Karpas-422 (cell line): ENCODE results near the gene HAO1. TPM values are rescaled to one million over a fixed set of nuclear protein-coding genes. Genes with fewer than 3 reads are reported as not detected.

Experiments used
- DNase-seq: peaks from one replicate; pipeline ENCODE4 v3.0.0-alpha.2; 2015
- H2AFZ ChIP-seq: fragments of 200-600 bp; sonication (generic); 2 replicates; pipeline ENCODE4 v1.6.1; 2014; ENCODE audit warnings: antibody characterized with exemption, low read length, mixed read lengths
- H3K27ac ChIP-seq: fragments of 200-600 bp; sonication (generic); 2 replicates; pipeline ENCODE4 v1.5.1; 2014; ENCODE audit warnings: mild to moderate bottlenecking, low read length, moderate library complexity
- H3K27me3 ChIP-seq: fragments of 200-600 bp; sonication (generic); 2 replicates; pipeline ENCODE4 v1.6.1; 2014; ENCODE audit warnings: low read length, mixed read lengths
- H3K36me3 ChIP-seq: fragments of 200-600 bp; sonication (generic); 2 replicates; pipeline ENCODE4 v1.6.1; 2014; ENCODE audit warnings: low read length, mixed read lengths; ENCODE audit not compliant: insufficient read depth
- H3K4me1 ChIP-seq: fragments of 200-600 bp; sonication (generic); 2 replicates; pipeline ENCODE4 v1.6.1; 2014; ENCODE audit warnings: mild to moderate bottlenecking, low read length, mixed read lengths
- H3K4me2 ChIP-seq: fragments of 200-600 bp; sonication (generic); 2 replicates; pipeline ENCODE4 v1.6.1; 2014; ENCODE audit warnings: low read length, low read depth, mild to moderate bottlenecking; ENCODE audit not compliant: poor library complexity, severe bottlenecking
- H3K4me3 ChIP-seq: fragments of 200-600 bp; sonication (generic); 2 replicates; pipeline ENCODE4 v1.5.1; 2014; ENCODE audit warnings: mild to moderate bottlenecking, antibody characterized with exemption, low read length, mixed read lengths
- H3K79me2 ChIP-seq: fragments of 200-600 bp; sonication (generic); 2 replicates; pipeline ENCODE4 v1.6.1; 2014; ENCODE audit warnings: mild to moderate bottlenecking, low read length, mixed read lengths
- H3K9ac ChIP-seq: fragments of 200-600 bp; sonication (generic); 2 replicates; pipeline ENCODE4 v1.6.0; 2014; ENCODE audit warnings: low read length
- H3K9me2 ChIP-seq: fragments of 200-600 bp; sonication (generic), shearing (Covaris generic); replicated peaks from 2 replicates; pipeline ENCODE4 v1.6.0; 2014; ENCODE audit warnings: mild to moderate bottlenecking, low read length, moderate library complexity; ENCODE audit not compliant: insufficient read depth
- H3K9me3 ChIP-seq: fragments of 300-700, 200-600 bp; sonication (generic); 2 replicates; pipeline ENCODE4 v1.6.1; 2014; ENCODE audit warnings: low read length, mixed read lengths
- H4K20me1 ChIP-seq: fragments of 200-600 bp; sonication (generic); 2 replicates; pipeline ENCODE4 v1.6.1; 2014; ENCODE audit warnings: mild to moderate bottlenecking, antibody characterized with exemption, low read length, low read depth; ENCODE audit not compliant: insufficient read depth
- total RNA-seq: library from RNA; depleted of rRNA; stranded (reverse); fragments of >200 nt; shearing (Covaris generic); gene quantifications from 2 replicates; pipeline ENCODE4 v1.2.3, GENCODE V29; 2014; ENCODE audit warnings: low replicate concordance

Gene HAO1
- total RNA-seq, 1 experiment from 2014 or later, result not detected

DNA sequence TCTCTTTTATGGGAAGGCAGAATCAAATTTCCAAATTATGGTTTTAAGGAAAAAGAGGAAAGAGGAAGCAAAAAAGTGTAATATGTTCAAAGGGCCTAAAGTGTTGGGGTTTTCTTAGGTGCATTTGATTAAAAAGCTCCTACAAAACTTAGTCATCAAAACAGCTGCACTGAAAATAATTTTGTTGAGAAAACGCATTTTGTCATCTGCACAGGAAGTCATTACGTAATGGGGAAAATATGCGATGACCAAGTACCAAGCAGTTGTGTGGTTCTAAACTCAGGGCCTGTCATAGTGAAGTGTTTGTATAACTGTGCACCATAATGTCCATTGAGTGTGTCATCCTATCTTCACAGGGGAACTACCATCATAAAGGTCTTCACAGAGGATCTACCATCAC lies 15.6 kb downstream of the HAO1 start:
- Histone ChIP-seq H3K9me2 (no peaks in the 10 kb centered on the region; the same call in 1 of the 2 replicates), H3K4me3 (no peak overlapping the region), H2AFZ (no peak overlapping the region), H3K9me3 (no peaks in the 10 kb centered on the region), H3K36me3 (no peaks in the 10 kb centered on the region), H3K27me3 (no peaks in the 10 kb centered on the region), H3K4me1 (no peaks in the 10 kb centered on the region), H3K27ac (no peak overlapping the region), H3K9ac (no peak overlapping the region), H3K79me2 (no peaks in the 10 kb centered on the region), H3K4me2 (no peak overlapping the region), H4K20me1 (no peaks in the 10 kb centered on the region)
- no peak for DNase-seq

DNA sequence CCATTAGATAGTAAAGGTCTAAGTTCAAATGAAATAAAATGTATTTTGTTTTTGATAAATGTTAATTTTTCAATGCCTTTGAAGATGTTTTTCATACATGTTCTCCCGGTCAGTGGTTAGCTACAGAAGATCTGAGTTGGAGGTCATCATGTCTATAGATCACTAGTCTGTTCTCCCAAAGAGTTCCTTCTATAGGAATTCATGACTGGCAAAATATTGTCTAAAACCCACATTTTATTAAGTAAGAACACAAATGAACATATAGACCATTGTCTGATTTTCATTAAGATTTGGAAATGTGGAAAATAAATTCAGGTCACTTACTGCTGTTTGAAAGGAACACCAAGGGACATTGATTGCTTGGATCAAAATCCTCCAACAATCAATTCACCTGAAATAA lies 23.6 kb downstream of the HAO1 start:
- Histone ChIP-seq H3K79me2 (no peaks in the 10 kb centered on the region), H4K20me1 (no peaks in the 10 kb centered on the region), H3K4me1 (no peaks in the 10 kb centered on the region), H3K9ac (no peak overlapping the region), H3K27me3 (no peaks in the 10 kb centered on the region), H3K27ac (no peak overlapping the region), H3K9me2 (no peaks in the 10 kb centered on the region), H3K4me3 (no peak overlapping the region), H3K9me3 (no peaks in the 10 kb centered on the region), H3K36me3 (no peaks in the 10 kb centered on the region), H3K4me2 (no peak overlapping the region), H2AFZ (no peak overlapping the region)
- no peak for DNase-seq

DNA sequence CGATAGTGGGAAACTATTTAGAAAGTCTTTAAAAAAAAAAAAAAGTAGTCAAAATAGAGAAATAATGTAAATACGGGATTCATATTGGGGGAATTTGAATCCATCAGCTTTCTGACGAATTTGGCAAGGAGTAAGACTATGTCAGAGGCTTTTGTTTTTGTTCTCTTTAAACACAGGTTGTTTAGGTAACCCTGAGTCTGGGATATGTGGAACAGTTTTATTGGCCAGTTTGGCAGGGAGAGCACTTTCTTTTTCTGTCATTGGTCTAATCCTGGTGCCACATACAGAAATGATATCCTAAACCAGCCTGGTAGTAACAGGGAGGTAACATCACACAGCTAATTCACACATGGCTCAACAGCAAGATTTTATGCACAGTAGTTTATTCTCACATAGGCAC lies 27.7 kb downstream of the HAO1 start:
- H3K9ac ChIP-seq, result no peak overlapping the region

DNA sequence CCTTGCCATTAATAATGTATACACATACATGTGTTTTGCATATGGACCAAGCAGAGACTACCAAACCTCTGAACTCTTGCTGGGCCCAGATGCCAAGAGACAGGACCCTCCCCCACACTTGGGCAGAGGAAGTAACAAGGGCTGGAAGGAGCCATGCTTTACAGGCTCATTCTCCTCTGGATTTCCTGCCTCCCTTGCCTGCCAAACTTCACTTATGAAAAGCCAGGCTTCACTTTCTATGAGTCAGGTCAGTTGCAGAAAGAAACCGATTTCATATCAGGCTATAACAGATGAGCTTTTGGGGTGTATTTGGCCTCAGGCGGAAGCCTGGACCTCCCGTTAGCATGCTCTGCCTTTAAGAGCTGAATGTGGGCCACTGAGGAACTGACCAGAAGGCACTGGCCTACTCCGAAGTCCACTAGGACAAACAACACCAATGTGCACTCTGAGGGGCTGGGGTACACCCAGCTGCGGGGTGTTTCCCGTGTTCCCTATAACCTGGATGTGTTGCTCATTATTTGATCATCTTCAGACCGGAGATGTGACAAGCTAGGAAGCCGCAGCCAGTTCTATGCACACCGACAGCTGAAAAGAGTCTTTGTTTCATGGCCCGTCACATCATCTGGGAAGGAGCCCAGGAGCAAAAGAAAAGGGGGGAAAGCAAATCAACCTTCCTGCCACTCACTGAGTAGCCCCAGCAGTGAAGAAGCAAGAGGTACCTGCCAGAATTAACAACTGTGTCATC lies 28.5 kb downstream of the HAO1 start:
- Histone ChIP-seq H3K27ac (no peak overlapping the region), H3K79me2 (no peaks in the 10 kb centered on the region), H3K36me3 (no peaks in the 10 kb centered on the region), H3K4me1 (no peaks in the 10 kb centered on the region), H4K20me1 (no peaks in the 10 kb centered on the region), H3K4me2 (no peak overlapping the region), H2AFZ (no peak overlapping the region), H3K9me2 (no peaks in the 10 kb centered on the region), H3K9ac (no peak overlapping the region), H3K4me3 (no peak overlapping the region), H3K27me3 (no peaks in the 10 kb centered on the region), H3K9me3 (no peaks in the 10 kb centered on the region)
- no peak for DNase-seq

More for the DNA sequence above, 27.7 kb downstream of the HAO1 start:
- no peak for DNase-seq
- Histone ChIP-seq H3K27me3 (no peaks in the 10 kb centered on the region), H3K4me3 (no peak overlapping the region), H3K9me2 (no peaks in the 10 kb centered on the region), H3K27ac (no peak overlapping the region), H3K36me3 (no peaks in the 10 kb centered on the region), H2AFZ (no peak overlapping the region), H3K4me1 (no peaks in the 10 kb centered on the region), H3K4me2 (no peak overlapping the region), H4K20me1 (no peaks in the 10 kb centered on the region), H3K79me2 (no peaks in the 10 kb centered on the region), H3K9me3 (no peaks in the 10 kb centered on the region)

- no peaks in the 10 kb centered on the region for H3K9me3 ChIP-seq
- H3K4me2 ChIP-seq, result no peak overlapping the region
- H3K27ac ChIP-seq, result no peak overlapping the region
- H3K9me2 ChIP-seq, result no peaks in the 10 kb centered on the region
- no peak overlapping the region for H3K4me3 ChIP-seq
- no peak overlapping the region for H2AFZ ChIP-seq
- H3K79me2 ChIP-seq, result no peaks in the 10 kb centered on the region
- H3K36me3 ChIP-seq, result no peaks in the 10 kb centered on the region
- no peaks in the 10 kb centered on the region for H4K20me1 ChIP-seq
- H3K4me1 ChIP-seq, result no peaks in the 10 kb centered on the region
- no peak for DNase-seq
- H3K27me3 ChIP-seq, result no peaks in the 10 kb centered on the region
- H3K9ac ChIP-seq, result no peak overlapping the region
These were observed 31.4 kb downstream of the HAO1 start for GRCh38 chr20:7908905-7909304.

DNA sequence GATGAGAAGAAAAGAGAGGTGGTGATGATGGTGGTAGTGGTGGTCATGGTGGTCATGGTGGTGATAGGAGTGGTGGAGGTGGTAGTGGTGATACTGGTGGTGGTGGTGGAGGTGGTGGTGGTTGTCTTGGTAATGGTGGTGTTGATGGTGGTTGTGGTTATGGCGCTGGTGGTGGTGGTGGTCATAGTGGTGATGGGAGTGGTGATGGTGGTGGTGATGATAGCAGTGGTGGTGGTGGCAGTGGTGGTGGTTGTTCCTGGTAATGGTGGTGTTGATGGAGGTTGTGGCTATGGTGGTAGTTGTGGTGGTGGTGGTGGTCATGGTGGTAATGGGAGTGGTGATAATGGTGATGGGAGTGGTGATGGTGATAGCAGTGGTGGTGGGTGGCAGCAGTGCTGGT lies 36.8 kb downstream of the HAO1 start:
- Histone ChIP-seq H3K4me2 (no peak overlapping the region), H4K20me1 (no peaks in the 10 kb centered on the region), H2AFZ (no peak overlapping the region), H3K4me3 (no peak overlapping the region), H3K4me1 (no peaks in the 10 kb centered on the region), H3K9me2 (no peaks in the 10 kb centered on the region), H3K79me2 (no peaks in the 10 kb centered on the region), H3K27ac (no peak overlapping the region), H3K9ac (no peak overlapping the region), H3K27me3 (no peaks in the 10 kb centered on the region), H3K9me3 (no peaks in the 10 kb centered on the region), H3K36me3 (no peaks in the 10 kb centered on the region)
- DNase-seq, result no peak

DNA sequence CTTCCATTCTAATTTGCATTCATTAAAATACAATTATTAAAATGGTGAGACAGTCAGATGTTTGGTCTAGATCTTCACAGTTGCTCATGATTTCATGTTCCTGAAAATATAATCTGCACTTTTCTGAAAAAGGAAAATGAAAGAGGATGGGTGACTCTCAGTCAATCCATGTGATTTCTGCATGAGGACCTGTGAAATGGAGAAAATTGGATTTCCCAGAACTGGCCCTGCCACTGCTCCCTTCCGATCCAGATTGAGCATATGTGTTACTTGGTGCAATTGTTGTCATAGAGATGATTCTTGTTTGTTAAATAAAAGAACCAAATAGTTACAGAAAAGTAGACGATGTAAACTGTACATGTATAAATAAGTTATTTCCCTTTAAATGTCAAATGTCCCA lies 37.4 kb downstream of the HAO1 start:
- H3K27ac ChIP-seq, result no peak overlapping the region
- no peaks in the 10 kb centered on the region for H3K9me2 ChIP-seq
- H3K27me3 ChIP-seq, result no peaks in the 10 kb centered on the region
- no peak overlapping the region for H3K4me3 ChIP-seq
- H3K79me2 ChIP-seq, result no peaks in the 10 kb centered on the region
- H3K4me2 ChIP-seq, result no peak overlapping the region
- no peaks in the 10 kb centered on the region for H3K36me3 ChIP-seq
- H2AFZ ChIP-seq, result no peak overlapping the region
- DNase-seq, result no peak
- H4K20me1 ChIP-seq, result no peaks in the 10 kb centered on the region
- H3K9me3 ChIP-seq, result no peaks in the 10 kb centered on the region
- no peak overlapping the region for H3K9ac ChIP-seq
- H3K4me1 ChIP-seq, result no peaks in the 10 kb centered on the region

- Histone ChIP-seq H3K4me2 (no peak overlapping the region), H3K9ac (no peak overlapping the region), H3K4me1 (no peaks in the 10 kb centered on the region), H3K27ac (no peak overlapping the region), H3K36me3 (no peaks in the 10 kb centered on the region), H3K4me3 (no peak overlapping the region), H3K9me2 (no peaks in the 10 kb centered on the region), H3K9me3 (no peaks in the 10 kb centered on the region), H3K27me3 (no peaks in the 10 kb centered on the region), H3K79me2 (no peaks in the 10 kb centered on the region), H4K20me1 (no peaks in the 10 kb centered on the region), H2AFZ (no peak overlapping the region)
- DNase-seq, result no peak
These were observed 42.4 kb downstream of the HAO1 start for GRCh38 chr20:7897781-7898364.
